ENCODE measurements around the gene SPPL3. TPM values are rescaled to one million over a fixed set of nuclear protein-coding genes. Genes with fewer than 3 reads are reported as not detected.

The SPPL3 gene
- total RNA-seq, 1 donor from 2014 or later: 25.8 TPM

DNA sequence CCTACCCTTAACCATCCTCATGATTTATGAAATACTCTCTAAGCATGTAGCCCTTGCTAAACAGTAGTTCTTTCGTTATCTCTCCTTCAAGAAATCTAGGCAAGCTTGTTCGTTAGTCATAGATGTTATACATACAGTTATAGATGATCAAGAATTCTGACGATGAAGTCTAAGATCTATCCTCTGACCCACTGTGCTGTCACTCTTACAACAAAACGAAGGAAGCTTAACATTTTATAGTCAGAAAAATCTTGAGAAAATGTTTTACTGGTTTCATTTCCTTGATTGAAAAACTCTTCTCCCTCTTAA lies 68.9 kb downstream of the SPPL3 start:
- Histone ChIP-seq H3K4me2 (no peak overlapping the region), H3K9ac (no peak overlapping the region), H3K36me3 (no peaks in the 10 kb centered on the region), H4K20me1 (ENCODE audit: low read depth) (peaks cover 40% of the 10 kb centered on the region), H3K4me3 (no peak overlapping the region), H3K9me3 (ENCODE audit: low read depth) (no peaks in the 10 kb centered on the region), H2AFZ (replicated peaks) (no peak overlapping the region), H3K27ac (no peak overlapping the region), H3F3A (ENCODE audit: low read depth) (peaks cover 8% of the 10 kb centered on the region), H3K27me3 (no peaks in the 10 kb centered on the region), H3K79me2 (ENCODE audit: low read depth) (peaks cover 54% of the 10 kb centered on the region), H3K4me1 (peaks cover 9% of the 10 kb centered on the region)
- Mint-ChIP-seq H3K4me3 (no peak overlapping the region), H3K27ac (no peak overlapping the region), H3K9me3 (no peaks in the 10 kb centered on the region), H3K36me3 (peaks cover 1% of the 10 kb centered on the region), H3K27me3 (ENCODE audit: insufficient read depth, low read depth) (peaks cover 2% of the 10 kb centered on the region), H3K4me1 (peaks cover 11% of the 10 kb centered on the region)
- TF ChIP-seq EZH2 (IDR thresholded peaks at IDR 0.05): no peak
- no peak for TF ChIP-seq EZH2phosphoT487 (IDR thresholded peaks at IDR 0.05)
- TF ChIP-seq, protein P1, sequence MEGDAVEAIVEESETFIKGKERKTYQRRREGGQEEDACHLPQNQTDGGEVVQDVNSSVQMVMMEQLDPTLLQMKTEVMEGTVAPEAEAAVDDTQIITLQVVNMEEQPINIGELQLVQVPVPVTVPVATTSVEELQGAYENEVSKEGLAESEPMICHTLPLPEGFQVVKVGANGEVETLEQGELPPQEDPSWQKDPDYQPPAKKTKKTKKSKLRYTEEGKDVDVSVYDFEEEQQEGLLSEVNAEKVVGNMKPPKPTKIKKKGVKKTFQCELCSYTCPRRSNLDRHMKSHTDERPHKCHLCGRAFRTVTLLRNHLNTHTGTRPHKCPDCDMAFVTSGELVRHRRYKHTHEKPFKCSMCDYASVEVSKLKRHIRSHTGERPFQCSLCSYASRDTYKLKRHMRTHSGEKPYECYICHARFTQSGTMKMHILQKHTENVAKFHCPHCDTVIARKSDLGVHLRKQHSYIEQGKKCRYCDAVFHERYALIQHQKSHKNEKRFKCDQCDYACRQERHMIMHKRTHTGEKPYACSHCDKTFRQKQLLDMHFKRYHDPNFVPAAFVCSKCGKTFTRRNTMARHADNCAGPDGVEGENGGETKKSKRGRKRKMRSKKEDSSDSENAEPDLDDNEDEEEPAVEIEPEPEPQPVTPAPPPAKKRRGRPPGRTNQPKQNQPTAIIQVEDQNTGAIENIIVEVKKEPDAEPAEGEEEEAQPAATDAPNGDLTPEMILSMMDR (IDR thresholded peaks at IDR 0.05): no peak
- DNase-seq (ENCODE audit: low spot score): no peak

DNA sequence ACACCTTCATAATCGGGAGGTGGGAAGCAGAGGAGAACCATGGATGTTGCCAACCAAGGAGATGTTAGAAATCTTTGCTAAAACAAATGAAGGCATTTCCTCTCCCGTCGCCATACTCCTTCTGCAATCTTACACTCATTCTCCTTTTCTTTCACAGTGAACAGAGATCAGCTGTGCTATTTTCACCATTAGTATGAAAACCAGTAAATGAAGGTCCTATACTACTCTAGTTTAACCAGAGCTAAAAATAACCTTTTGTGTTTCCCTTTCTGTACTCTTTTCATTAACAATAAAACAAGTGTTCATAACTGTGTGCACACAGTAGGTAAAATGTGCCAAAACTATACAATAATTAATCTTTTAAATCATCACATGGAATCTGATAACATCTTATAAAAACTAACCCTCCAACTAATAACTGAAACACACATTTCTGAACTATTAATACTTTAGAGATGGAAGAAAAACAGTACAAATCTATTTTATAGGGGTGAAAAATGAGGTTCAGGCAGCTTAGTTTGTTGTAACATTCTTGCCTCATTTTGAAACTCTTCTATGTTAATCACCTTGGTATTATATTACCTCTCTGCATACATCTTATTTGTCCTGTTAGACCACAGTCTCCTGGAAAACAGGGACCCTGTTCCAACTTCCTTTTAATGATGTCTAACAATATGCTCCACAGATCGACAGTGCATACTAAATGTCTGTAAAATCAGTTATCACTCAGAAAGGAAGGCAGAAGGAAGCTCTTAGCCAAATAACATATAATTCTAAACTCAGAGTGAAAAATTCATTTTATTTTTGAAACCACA lies 69.5 kb downstream of the SPPL3 start:
- no peaks in the 10 kb centered on the region for H3K9me3 ChIP-seq (ENCODE audit: low read depth)
- no peak for DNase-seq (ENCODE audit: low spot score)
- Mint-ChIP-seq H3K27me3 (ENCODE audit: insufficient read depth, low read depth) (peaks cover 2% of the 10 kb centered on the region), H3K36me3 (no peaks in the 10 kb centered on the region), H3K27ac (no peak overlapping the region), H3K4me3 (no peak overlapping the region), H3K4me1 (peaks cover 11% of the 10 kb centered on the region), H3K9me3 (no peaks in the 10 kb centered on the region)
- H2AFZ ChIP-seq (replicated peaks): no peak overlapping the region
- peaks cover 57% of the 10 kb centered on the region for H3K79me2 ChIP-seq (ENCODE audit: low read depth)
- no peak overlapping the region for H3K9ac ChIP-seq
- H3K27me3 ChIP-seq: no peaks in the 10 kb centered on the region
- no peak overlapping the region for H3K27ac ChIP-seq
- H4K20me1 ChIP-seq (ENCODE audit: low read depth): peaks cover 40% of the 10 kb centered on the region
- no peak for TF ChIP-seq EZH2 (IDR thresholded peaks at IDR 0.05)
- TF ChIP-seq, protein P1 (IDR thresholded peaks at IDR 0.05): no peak
- TF ChIP-seq EZH2phosphoT487 (IDR thresholded peaks at IDR 0.05): no peak
- peaks cover 9% of the 10 kb centered on the region for H3K4me1 ChIP-seq
- no peak overlapping the region for H3K4me2 ChIP-seq
- no peak overlapping the region for H3K4me3 ChIP-seq
- H3F3A ChIP-seq (ENCODE audit: low read depth): peaks cover 8% of the 10 kb centered on the region
- no peaks in the 10 kb centered on the region for H3K36me3 ChIP-seq

DNA sequence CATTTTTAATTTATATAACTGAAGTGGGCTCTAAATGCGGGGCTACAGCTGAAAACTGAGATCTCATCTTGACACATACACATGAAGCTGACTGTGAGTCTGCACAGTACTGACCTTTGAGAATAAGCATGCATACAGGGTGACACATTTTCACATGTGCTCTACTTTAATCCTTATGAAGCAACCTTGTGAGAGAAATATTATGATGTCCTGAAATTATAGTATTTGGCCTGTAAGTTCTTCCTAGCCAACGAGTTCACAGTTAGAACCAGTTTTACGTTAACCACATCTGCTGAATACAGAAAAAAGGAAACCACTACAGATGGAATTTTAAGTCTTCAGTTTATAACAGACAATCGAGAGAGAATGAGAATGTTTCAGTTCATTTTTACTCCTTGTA lies 70.3 kb downstream of the SPPL3 start:
- peaks cover 40% of the 10 kb centered on the region for H4K20me1 ChIP-seq (ENCODE audit: low read depth)
- H3K79me2 ChIP-seq (ENCODE audit: low read depth): peaks cover 65% of the 10 kb centered on the region
- H2AFZ ChIP-seq (replicated peaks): no peak overlapping the region
- peaks cover 8% of the 10 kb centered on the region for H3F3A ChIP-seq (ENCODE audit: low read depth)
- no peak overlapping the region for H3K9ac ChIP-seq
- no peak overlapping the region for H3K4me2 ChIP-seq
- Mint-ChIP-seq H3K27me3 (ENCODE audit: insufficient read depth, low read depth) (peaks cover 2% of the 10 kb centered on the region), H3K9me3 (no peaks in the 10 kb centered on the region), H3K36me3 (no peaks in the 10 kb centered on the region), H3K4me1 (peaks cover 11% of the 10 kb centered on the region), H3K27ac (no peak overlapping the region), H3K4me3 (no peak overlapping the region)
- no peaks in the 10 kb centered on the region for H3K27me3 ChIP-seq
- H3K36me3 ChIP-seq: no peaks in the 10 kb centered on the region
- no peaks in the 10 kb centered on the region for H3K9me3 ChIP-seq (ENCODE audit: low read depth)
- no peak overlapping the region for H3K4me3 ChIP-seq
- DNase-seq (ENCODE audit: low spot score): no peak
- H3K4me1 ChIP-seq: peaks cover 9% of the 10 kb centered on the region
- TF ChIP-seq, protein P1 (IDR thresholded peaks at IDR 0.05): no peak
- H3K27ac ChIP-seq: no peak overlapping the region
